GM12878 (cell line): ENCODE data around the gene JCHAIN. TPM values are rescaled to one million over a fixed set of nuclear protein-coding genes. Genes with fewer than 3 reads are reported as not detected.

ENCODE experiments used
- CHD2 ChIP-seq: IDR thresholded peaks from 2 replicates; pipeline ENCODE4 v1.6.1; 2011; ENCODE audit warnings: low read depth, low read length, improper control_type of control experiment, borderline replicate concordance
- DPF2 ChIP-seq: fragments of 450-650 bp; IDR thresholded peaks from 2 replicates; pipeline ENCODE4 v1.6.1; 2017; ENCODE audit warnings: mild to moderate bottlenecking
- EED ChIP-seq: sonication (generic); IDR thresholded peaks from 2 replicates; pipeline ENCODE4 v1.6.1; 2016; ENCODE audit warnings: antibody characterized with exemption, low read depth
- FOXM1 ChIP-seq: IDR thresholded peaks from 2 replicates; pipeline ENCODE4 v1.6.1; 2012; ENCODE audit warnings: low read depth, mild to moderate bottlenecking, inconsistent platforms, low read length, moderate library complexity
- IKZF2 ChIP-seq, 2 experiments: fragments of 450-650 bp; IDR thresholded peaks; 2 replicates each; pipeline ENCODE4 v1.6.1; 2017; ENCODE audit warnings: mild to moderate bottlenecking in 2 of 2, moderate library complexity in 2 of 2
- JUNB ChIP-seq: IDR thresholded peaks from 2 replicates; pipeline ENCODE4 v1.6.1; 2016; ENCODE audit warnings: antibody characterized with exemption, mild to moderate bottlenecking
- LARP7 ChIP-seq: fragments of 450-650 bp; IDR thresholded peaks from 2 replicates; pipeline ENCODE4 v1.6.1; 2017; ENCODE audit warnings: mild to moderate bottlenecking
- MYC ChIP-seq: IDR thresholded peaks from 2 replicates; pipeline ENCODE4 v1.6.1; 2011; ENCODE audit warnings: mild to moderate bottlenecking, low read length, moderate library complexity, inconsistent platforms; ENCODE audit not compliant: insufficient read depth, insufficient replicate concordance, insufficient read length, severe bottlenecking
- NBN ChIP-seq: fragments of 450-650 bp; IDR thresholded peaks from 2 replicates; pipeline ENCODE4 v1.6.1; 2016
- NR2F1 ChIP-seq: fragments of 450-650 bp; conservative IDR thresholded peaks from 2 replicates; pipeline ENCODE4 v1.6.1; 2017; ENCODE audit warnings: mild to moderate bottlenecking
- POLR2A ChIP-seq: IDR thresholded peaks from 2 replicates; pipeline ENCODE4 v1.6.1; 2011; ENCODE audit warnings: low read depth, mild to moderate bottlenecking, low read length
- RUNX3 ChIP-seq: IDR thresholded peaks from 2 replicates; pipeline ENCODE4 v1.6.1; 2012; ENCODE audit warnings: low read length, inconsistent platforms
- SMC3 ChIP-seq: IDR thresholded peaks from 2 replicates; pipeline ENCODE4 v1.6.1; 2011; ENCODE audit warnings: low read length, improper control_type of control experiment, borderline replicate concordance
- SREBF2 ChIP-seq: IDR thresholded peaks from 2 replicates; pipeline ENCODE4 v1.6.1; 2012; ENCODE audit warnings: mild to moderate bottlenecking, low read length
- TBL1XR1 ChIP-seq: IDR thresholded peaks from 2 replicates; pipeline ENCODE4 v1.6.1; 2012; ENCODE audit warnings: low read depth, low read length, improper control_type of control experiment
- ZNF274 ChIP-seq: IDR thresholded peaks from one replicate; pipeline ENCODE4 v1.8.0; 2011; ENCODE audit not compliant: insufficient read length, insufficient read depth
- polyA plus RNA-seq, 11 experiments: library from polyadenylated mRNA; depleted of rRNA in 4 of 11; unstranded in 6 of 11; stranded (reverse) in 5 of 11; fragments of >200 nt; fragmentation: Nextera tagmentation in 4 of 11; fragmentation: Illumina TruSeq in 1 of 11; extraction: Ambion mirVana in 4 of 11; extraction: Trizol in 1 of 11; gene quantifications; 1 replicate in 1 of 11; 2 replicates in 10 of 11; pipeline versions ENCODE4 v1.2.1 to v1.2.3, GENCODE V29; 2011 to 2016; ENCODE audit warnings: inconsistent platforms in 2 of 11, missing spikeins in 2 of 11, low read depth in 1 of 11
- total RNA-seq, 4 experiments: library from RNA; depleted of rRNA in 3 of 4; stranded (reverse); fragments of >200 nt in 3 of 4; fragmentation: Illumina TruSeq in 1 of 4; extraction: Trizol in 1 of 4; gene quantifications; 2 replicates each; pipeline versions ENCODE4 v1.2.1 to v1.2.3, GENCODE V29; 2013 to 2021
- TF ChIP-seq, protein P1 (sequence below): fragments of 450-650 bp; IDR thresholded peaks from 2 replicates; pipeline ENCODE4 v1.6.1; 2016; ENCODE audit warnings: mild to moderate bottlenecking, moderate library complexity, borderline replicate concordance
- TF ChIP-seq, protein P2 (sequence below): fragments of 150-350 bp; IDR thresholded peaks from 2 replicates; pipeline ENCODE4 v1.6.1; 2014; ENCODE audit warnings: mild to moderate bottlenecking, low read depth, low read length
- TF ChIP-seq, protein P3 (sequence below): fragments of 450-650 bp; IDR thresholded peaks from 2 replicates; pipeline ENCODE4 v1.6.1; 2017; ENCODE audit warnings: low read depth, mild to moderate bottlenecking, moderate library complexity
- TF ChIP-seq, protein P4 (sequence below): fragments of 450-650 bp; formaldehyde crosslinking; IDR thresholded peaks from 2 replicates; pipeline ENCODE4 v1.5.0; 2022; ENCODE audit warnings: mild to moderate bottlenecking, missing genetic modification characterization

Gene JCHAIN
- total and polyA plus RNA-seq, 10 of the 15 experiments (the other 5 are each of a cell fraction or from before 2014, with no cell fraction given) = 188 to 1,045 (median 486) TPM

DNA sequence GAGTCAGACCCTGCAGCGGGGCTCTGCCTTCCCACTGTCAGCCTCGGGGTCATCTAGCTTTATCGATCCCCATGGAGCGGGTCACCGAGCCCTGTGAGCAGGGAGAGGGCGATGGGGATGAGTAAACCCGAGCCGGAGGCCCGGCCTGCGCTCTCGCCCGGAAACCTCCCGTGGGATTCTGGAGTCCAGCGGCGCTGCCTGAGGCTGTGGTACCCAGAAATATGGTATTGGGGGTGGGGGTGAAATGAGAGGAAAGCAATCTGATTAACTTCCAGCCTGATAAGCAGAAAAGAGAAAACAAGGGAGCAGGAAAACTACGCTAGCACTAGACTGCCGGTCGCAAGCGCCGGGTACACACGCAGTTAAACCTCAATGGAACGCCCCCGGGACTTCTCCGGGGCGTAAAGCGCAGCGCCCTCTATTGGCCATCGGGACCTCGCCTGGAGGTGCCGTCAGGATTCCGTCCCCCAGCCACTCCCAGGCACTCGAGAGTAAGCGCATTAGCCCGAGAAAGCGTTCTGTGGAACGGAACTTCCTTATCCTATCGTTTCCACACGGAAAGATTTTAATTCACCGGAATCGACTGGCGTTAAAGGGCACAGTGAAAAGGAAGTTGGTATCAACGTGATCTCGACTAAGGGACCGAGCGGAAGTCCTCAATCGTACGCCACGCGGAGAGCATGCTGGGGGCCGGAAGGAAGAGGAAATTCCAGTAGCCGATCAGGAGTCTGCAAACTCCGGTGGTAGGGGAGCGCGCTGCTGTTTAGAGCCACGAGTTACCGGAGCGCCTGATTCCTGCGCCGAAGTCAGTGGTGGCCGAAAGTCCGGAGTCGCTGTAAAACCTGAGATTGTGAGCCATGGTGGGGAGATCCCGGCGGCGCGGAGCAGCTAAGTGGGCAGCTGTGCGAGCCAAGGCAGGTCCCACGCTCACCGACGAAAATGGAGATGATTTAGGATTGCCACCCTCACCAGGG, 21.8 kb upstream of the JCHAIN start, which contains the start of gene UTP3 (continued):
- TF ChIP-seq, protein P1, sequence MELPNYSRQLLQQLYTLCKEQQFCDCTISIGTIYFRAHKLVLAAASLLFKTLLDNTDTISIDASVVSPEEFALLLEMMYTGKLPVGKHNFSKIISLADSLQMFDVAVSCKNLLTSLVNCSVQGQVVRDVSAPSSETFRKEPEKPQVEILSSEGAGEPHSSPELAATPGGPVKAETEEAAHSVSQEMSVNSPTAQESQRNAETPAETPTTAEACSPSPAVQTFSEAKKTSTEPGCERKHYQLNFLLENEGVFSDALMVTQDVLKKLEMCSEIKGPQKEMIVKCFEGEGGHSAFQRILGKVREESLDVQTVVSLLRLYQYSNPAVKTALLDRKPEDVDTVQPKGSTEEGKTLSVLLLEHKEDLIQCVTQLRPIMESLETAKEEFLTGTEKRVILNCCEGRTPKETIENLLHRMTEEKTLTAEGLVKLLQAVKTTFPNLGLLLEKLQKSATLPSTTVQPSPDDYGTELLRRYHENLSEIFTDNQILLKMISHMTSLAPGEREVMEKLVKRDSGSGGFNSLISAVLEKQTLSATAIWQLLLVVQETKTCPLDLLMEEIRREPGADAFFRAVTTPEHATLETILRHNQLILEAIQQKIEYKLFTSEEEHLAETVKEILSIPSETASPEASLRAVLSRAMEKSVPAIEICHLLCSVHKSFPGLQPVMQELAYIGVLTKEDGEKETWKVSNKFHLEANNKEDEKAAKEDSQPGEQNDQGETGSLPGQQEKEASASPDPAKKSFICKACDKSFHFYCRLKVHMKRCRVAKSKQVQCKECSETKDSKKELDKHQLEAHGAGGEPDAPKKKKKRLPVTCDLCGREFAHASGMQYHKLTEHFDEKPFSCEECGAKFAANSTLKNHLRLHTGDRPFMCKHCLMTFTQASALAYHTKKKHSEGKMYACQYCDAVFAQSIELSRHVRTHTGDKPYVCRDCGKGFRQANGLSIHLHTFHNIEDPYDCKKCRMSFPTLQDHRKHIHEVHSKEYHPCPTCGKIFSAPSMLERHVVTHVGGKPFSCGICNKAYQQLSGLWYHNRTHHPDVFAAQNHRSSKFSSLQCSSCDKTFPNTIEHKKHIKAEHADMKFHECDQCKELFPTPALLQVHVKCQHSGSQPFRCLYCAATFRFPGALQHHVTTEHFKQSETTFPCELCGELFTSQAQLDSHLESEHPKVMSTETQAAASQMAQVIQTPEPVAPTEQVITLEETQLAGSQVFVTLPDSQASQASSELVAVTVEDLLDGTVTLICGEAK = peak; percentile 97
- TF ChIP-seq CHD2 (peak; percentile 68), RUNX3 (peak; percentile 75), JUNB (peak; percentile 52), MYC (no peak), NBN (peak; percentile 98), EED (peak; percentile 81), SMC3 (peak; percentile 63; the same call in 1 of the 2 replicates), POLR2A (peak; percentile 89), IKZF2 (IDR thresholded peaks at IDR 0.05) (peak; percentile 87 to 89; a peak in 3 of 4 replicates), ZNF274 (no peak), SREBF2 (no peak; the same call in 1 of the 2 replicates), DPF2 (no peak; the same call in none of the 2 replicates), NR2F1 (peak; percentile 56; the same call in 1 of the 2 replicates), LARP7 (no peak), TBL1XR1 (0 out of 2 replicates have a peak, but pooled peaks have one; percentile 62), FOXM1 (peak; percentile 63; the same call in 1 of the 2 replicates)
- TF ChIP-seq, protein P2, sequence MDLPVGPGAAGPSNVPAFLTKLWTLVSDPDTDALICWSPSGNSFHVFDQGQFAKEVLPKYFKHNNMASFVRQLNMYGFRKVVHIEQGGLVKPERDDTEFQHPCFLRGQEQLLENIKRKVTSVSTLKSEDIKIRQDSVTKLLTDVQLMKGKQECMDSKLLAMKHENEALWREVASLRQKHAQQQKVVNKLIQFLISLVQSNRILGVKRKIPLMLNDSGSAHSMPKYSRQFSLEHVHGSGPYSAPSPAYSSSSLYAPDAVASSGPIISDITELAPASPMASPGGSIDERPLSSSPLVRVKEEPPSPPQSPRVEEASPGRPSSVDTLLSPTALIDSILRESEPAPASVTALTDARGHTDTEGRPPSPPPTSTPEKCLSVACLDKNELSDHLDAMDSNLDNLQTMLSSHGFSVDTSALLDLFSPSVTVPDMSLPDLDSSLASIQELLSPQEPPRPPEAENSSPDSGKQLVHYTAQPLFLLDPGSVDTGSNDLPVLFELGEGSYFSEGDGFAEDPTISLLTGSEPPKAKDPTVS = no peak
- TF ChIP-seq, protein P3, sequence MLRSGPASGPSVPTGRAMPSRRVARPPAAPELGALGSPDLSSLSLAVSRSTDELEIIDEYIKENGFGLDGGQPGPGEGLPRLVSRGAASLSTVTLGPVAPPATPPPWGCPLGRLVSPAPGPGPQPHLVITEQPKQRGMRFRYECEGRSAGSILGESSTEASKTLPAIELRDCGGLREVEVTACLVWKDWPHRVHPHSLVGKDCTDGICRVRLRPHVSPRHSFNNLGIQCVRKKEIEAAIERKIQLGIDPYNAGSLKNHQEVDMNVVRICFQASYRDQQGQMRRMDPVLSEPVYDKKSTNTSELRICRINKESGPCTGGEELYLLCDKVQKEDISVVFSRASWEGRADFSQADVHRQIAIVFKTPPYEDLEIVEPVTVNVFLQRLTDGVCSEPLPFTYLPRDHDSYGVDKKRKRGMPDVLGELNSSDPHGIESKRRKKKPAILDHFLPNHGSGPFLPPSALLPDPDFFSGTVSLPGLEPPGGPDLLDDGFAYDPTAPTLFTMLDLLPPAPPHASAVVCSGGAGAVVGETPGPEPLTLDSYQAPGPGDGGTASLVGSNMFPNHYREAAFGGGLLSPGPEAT = peak; percentile 97
- TF ChIP-seq, protein P4, sequence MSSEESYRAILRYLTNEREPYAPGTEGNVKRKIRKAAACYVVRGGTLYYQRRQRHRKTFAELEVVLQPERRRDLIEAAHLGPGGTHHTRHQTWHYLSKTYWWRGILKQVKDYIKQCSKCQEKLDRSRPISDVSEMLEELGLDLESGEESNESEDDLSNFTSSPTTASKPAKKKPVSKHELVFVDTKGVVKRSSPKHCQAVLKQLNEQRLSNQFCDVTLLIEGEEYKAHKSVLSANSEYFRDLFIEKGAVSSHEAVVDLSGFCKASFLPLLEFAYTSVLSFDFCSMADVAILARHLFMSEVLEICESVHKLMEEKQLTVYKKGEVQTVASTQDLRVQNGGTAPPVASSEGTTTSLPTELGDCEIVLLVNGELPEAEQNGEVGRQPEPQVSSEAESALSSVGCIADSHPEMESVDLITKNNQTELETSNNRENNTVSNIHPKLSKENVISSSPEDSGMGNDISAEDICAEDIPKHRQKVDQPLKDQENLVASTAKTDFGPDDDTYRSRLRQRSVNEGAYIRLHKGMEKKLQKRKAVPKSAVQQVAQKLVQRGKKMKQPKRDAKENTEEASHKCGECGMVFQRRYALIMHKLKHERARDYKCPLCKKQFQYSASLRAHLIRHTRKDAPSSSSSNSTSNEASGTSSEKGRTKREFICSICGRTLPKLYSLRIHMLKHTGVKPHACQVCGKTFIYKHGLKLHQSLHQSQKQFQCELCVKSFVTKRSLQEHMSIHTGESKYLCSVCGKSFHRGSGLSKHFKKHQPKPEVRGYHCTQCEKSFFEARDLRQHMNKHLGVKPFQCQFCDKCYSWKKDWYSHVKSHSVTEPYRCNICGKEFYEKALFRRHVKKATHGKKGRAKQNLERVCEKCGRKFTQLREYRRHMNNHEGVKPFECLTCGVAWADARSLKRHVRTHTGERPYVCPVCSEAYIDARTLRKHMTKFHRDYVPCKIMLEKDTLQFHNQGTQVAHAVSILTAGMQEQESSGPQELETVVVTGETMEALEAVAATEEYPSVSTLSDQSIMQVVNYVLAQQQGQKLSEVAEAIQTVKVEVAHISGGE = peak; percentile 91
